Neural progenitor cell (in vitro differentiated cells): Measurements from ENCODE around the gene SYVN1. TPM values are rescaled to one million over a fixed set of nuclear protein-coding genes. Genes with fewer than 3 reads are reported as not detected.
A peak's percentile ranks its signal among the peaks of the same experiment; 100 is the strongest.

ENCODE experiments used
- DNase-seq: peaks from one replicate; pipeline ENCODE4 v3.0.0-alpha.2; 2016; ENCODE audit warnings: low spot score
- H2AFZ ChIP-seq: fragments of 200-600 bp; sonication (generic); replicated peaks from 2 replicates; pipeline ENCODE4 v1.6.1; 2016; ENCODE audit warnings: antibody characterized with exemption
- H3F3A ChIP-seq: fragments of 200-600 bp; sonication (generic); 2 replicates; pipeline ENCODE4 v1.6.1; 2016; ENCODE audit warnings: antibody characterized with exemption, low read depth
- H3K27ac ChIP-seq: fragments of 200-600 bp; sonication (generic); 2 replicates; pipeline ENCODE4 v1.5.1; 2016; ENCODE audit warnings: mild to moderate bottlenecking
- H3K27me3 ChIP-seq: fragments of 200-600 bp; sonication (generic); 2 replicates; pipeline ENCODE4 v1.6.1; 2016; ENCODE audit warnings: mild to moderate bottlenecking, moderate library complexity
- H3K36me3 ChIP-seq: fragments of 200-600 bp; sonication (generic); 2 replicates; pipeline ENCODE4 v1.5.1; 2016
- H3K4me1 ChIP-seq: fragments of 200-600 bp; sonication (generic); 2 replicates; pipeline ENCODE4 v1.6.1; 2016; ENCODE audit warnings: mixed run types
- H3K4me2 ChIP-seq: fragments of 200-600 bp; sonication (generic); 2 replicates; pipeline ENCODE4 v1.6.1; 2016
- H3K4me3 ChIP-seq: fragments of 200-600 bp; sonication (generic); 2 replicates; pipeline ENCODE4 v1.5.1; 2016
- H3K79me2 ChIP-seq: fragments of 200-600 bp; sonication (generic); 2 replicates; pipeline ENCODE4 v1.6.1; 2016; ENCODE audit warnings: low read depth
- H3K9ac ChIP-seq: fragments of 200-600 bp; sonication (generic); 2 replicates; pipeline ENCODE4 v1.6.1; 2016
- H3K9me3 ChIP-seq: fragments of 200-600 bp; sonication (generic); 2 replicates; pipeline ENCODE4 v1.5.1; 2016; ENCODE audit warnings: low read depth
- H4K20me1 ChIP-seq: fragments of 200-600 bp; sonication (generic); 2 replicates; pipeline ENCODE4 v1.6.1; 2016; ENCODE audit warnings: low read depth
- H3K27ac Mint-ChIP-seq: 3 replicates; pipeline ENCODE4 v1.8.0; 2021; ENCODE audit warnings: mixed read lengths
- H3K27me3 Mint-ChIP-seq: 2 replicates; pipeline ENCODE4 v1.8.0; 2022; ENCODE audit warnings: low read depth, mild to moderate bottlenecking, inconsistent platforms, moderate library complexity, mixed read lengths; ENCODE audit not compliant: insufficient read depth
- H3K36me3 Mint-ChIP-seq: 3 replicates; pipeline ENCODE4 v1.8.0; 2021; ENCODE audit warnings: mixed read lengths
- H3K4me1 Mint-ChIP-seq: 3 replicates; pipeline ENCODE4 v1.8.0; 2021; ENCODE audit warnings: mixed read lengths
- H3K4me3 Mint-ChIP-seq: 3 replicates; pipeline ENCODE4 v1.8.0; 2021; ENCODE audit warnings: mild to moderate bottlenecking, moderate library complexity, mixed read lengths
- H3K9me3 Mint-ChIP-seq: 3 replicates; pipeline ENCODE4 v1.8.0; 2020; ENCODE audit warnings: mixed read lengths
- EZH2 ChIP-seq: fragments of 200-600 bp; sonication (generic); IDR thresholded peaks from 2 replicates; pipeline ENCODE4 v1.6.1; 2017; ENCODE audit warnings: antibody characterized with exemption, mild to moderate bottlenecking, moderate library complexity
- EZH2phosphoT487 ChIP-seq: fragments of 200-600 bp; sonication (generic); IDR thresholded peaks from 2 replicates; pipeline ENCODE4 v1.6.1; 2017; ENCODE audit warnings: antibody characterized with exemption
- total RNA-seq: library from RNA; depleted of rRNA; stranded (reverse); fragments of >200 nt; gene quantifications from 2 replicates; pipeline ENCODE4 v1.2.3, GENCODE V29; 2015; ENCODE audit warnings: low replicate concordance
- TF ChIP-seq, protein P1 (sequence below): fragments of 200-600 bp; sonication (generic); IDR thresholded peaks from 2 replicates; pipeline ENCODE4 v1.5.1; 2017; ENCODE audit warnings: antibody characterized with exemption, mild to moderate bottlenecking

The SYVN1 gene
- total RNA-seq, 1 donor from 2014 or later: 7.2 TPM

GRCh38 chr11:65095427-65095826 lies 38.9 kb downstream of the SYVN1 start:
- H3K4me1 ChIP-seq: peaks cover 7% of the 10 kb centered on the region
- no peak for DNase-seq
- H3K27me3 Mint-ChIP-seq: no peaks in the 10 kb centered on the region
- H3K9ac ChIP-seq: no peak overlapping the region
- peaks cover 13% of the 10 kb centered on the region for H4K20me1 ChIP-seq
- no peak overlapping the region for H3K27ac ChIP-seq
- TF ChIP-seq, protein P1, sequence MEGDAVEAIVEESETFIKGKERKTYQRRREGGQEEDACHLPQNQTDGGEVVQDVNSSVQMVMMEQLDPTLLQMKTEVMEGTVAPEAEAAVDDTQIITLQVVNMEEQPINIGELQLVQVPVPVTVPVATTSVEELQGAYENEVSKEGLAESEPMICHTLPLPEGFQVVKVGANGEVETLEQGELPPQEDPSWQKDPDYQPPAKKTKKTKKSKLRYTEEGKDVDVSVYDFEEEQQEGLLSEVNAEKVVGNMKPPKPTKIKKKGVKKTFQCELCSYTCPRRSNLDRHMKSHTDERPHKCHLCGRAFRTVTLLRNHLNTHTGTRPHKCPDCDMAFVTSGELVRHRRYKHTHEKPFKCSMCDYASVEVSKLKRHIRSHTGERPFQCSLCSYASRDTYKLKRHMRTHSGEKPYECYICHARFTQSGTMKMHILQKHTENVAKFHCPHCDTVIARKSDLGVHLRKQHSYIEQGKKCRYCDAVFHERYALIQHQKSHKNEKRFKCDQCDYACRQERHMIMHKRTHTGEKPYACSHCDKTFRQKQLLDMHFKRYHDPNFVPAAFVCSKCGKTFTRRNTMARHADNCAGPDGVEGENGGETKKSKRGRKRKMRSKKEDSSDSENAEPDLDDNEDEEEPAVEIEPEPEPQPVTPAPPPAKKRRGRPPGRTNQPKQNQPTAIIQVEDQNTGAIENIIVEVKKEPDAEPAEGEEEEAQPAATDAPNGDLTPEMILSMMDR: no peak
- TF ChIP-seq EZH2phosphoT487: no peak
- no peak for TF ChIP-seq EZH2
- no peaks in the 10 kb centered on the region for H3K9me3 Mint-ChIP-seq
- peaks cover 14% of the 10 kb centered on the region for H3K79me2 ChIP-seq
- peaks cover 7% of the 10 kb centered on the region for H3K4me1 Mint-ChIP-seq
- H3K27ac Mint-ChIP-seq: peak overlapping the region; percentile 100
- no peak overlapping the region for H3K4me2 ChIP-seq
- H3K4me3 Mint-ChIP-seq: peak overlapping the region; percentile 95
- no peaks in the 10 kb centered on the region for H3K27me3 ChIP-seq
- H2AFZ ChIP-seq: peak overlapping the region; percentile 99
- no peaks in the 10 kb centered on the region for H3K9me3 ChIP-seq
- peaks cover 7% of the 10 kb centered on the region for H3F3A ChIP-seq
- H3K4me3 ChIP-seq: peak overlapping the region; percentile 92
- H3K36me3 ChIP-seq: no peaks in the 10 kb centered on the region
- H3K36me3 Mint-ChIP-seq: peaks cover 4% of the 10 kb centered on the region

GRCh38 chr11:65090628-65091027 lies 43.7 kb downstream of the SYVN1 start:
- Histone ChIP-seq H3F3A (no peaks in the 10 kb centered on the region), H3K4me1 (no peaks in the 10 kb centered on the region), H3K9me3 (no peaks in the 10 kb centered on the region), H3K36me3 (no peaks in the 10 kb centered on the region), H3K4me2 (no peak overlapping the region), H3K79me2 (no peaks in the 10 kb centered on the region), H3K4me3 (no peak overlapping the region), H4K20me1 (no peaks in the 10 kb centered on the region), H3K27me3 (no peaks in the 10 kb centered on the region), H3K27ac (no peak overlapping the region), H2AFZ (no peak overlapping the region), H3K9ac (no peak overlapping the region)
- H3K9me3 Mint-ChIP-seq: no peaks in the 10 kb centered on the region
- peaks cover 3% of the 10 kb centered on the region for H3K36me3 Mint-ChIP-seq
- H3K4me1 Mint-ChIP-seq: peaks cover 7% of the 10 kb centered on the region
- H3K4me3 Mint-ChIP-seq: no peak overlapping the region
- TF ChIP-seq EZH2phosphoT487: no peak
- TF ChIP-seq, protein P1: no peak
- TF ChIP-seq EZH2: no peak
- DNase-seq: no peak
- H3K27ac Mint-ChIP-seq: no peak overlapping the region
- H3K27me3 Mint-ChIP-seq: peaks cover 8% of the 10 kb centered on the region

DNA sequence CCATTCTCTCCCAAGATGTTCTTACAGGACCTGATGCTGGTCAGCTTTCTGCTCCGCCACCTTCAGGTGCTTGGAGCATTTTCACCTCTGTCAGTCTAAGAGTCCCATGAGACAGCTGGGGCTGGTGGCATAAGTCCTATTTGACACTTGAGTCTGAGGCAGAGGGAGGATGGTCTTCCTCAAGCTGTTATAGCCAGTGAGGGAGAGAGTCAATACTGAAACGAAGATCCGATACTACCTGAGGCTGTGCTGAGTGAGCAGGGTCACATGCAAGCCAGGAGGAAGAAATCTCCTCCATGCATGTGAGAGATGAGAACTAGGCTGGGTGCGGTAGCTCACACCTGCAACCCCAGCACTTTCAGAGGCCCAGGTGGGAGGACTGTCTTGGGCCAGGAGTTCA lies 44.7 kb downstream of the SYVN1 start:
- Histone ChIP-seq H3K79me2 (peaks cover 10% of the 10 kb centered on the region), H4K20me1 (no peaks in the 10 kb centered on the region), H3K27ac (no peak overlapping the region), H3F3A (peaks cover 2% of the 10 kb centered on the region), H3K9me3 (no peaks in the 10 kb centered on the region), H3K4me1 (peaks cover 6% of the 10 kb centered on the region), H3K27me3 (no peaks in the 10 kb centered on the region), H3K4me3 (no peak overlapping the region), H3K36me3 (no peaks in the 10 kb centered on the region), H3K4me2 (no peak overlapping the region), H3K9ac (no peak overlapping the region), H2AFZ (no peak overlapping the region)
- H3K4me1 Mint-ChIP-seq: peaks cover 8% of the 10 kb centered on the region
- no peaks in the 10 kb centered on the region for H3K9me3 Mint-ChIP-seq
- TF ChIP-seq EZH2phosphoT487 (no peak), EZH2 (no peak)
- TF ChIP-seq, protein P1: no peak
- no peak for DNase-seq
- peaks cover 9% of the 10 kb centered on the region for H3K27me3 Mint-ChIP-seq
- no peak overlapping the region for H3K27ac Mint-ChIP-seq
- H3K36me3 Mint-ChIP-seq: peaks cover 4% of the 10 kb centered on the region
- H3K4me3 Mint-ChIP-seq: no peak overlapping the region
